Measurements from ENCODE around the gene SPEF1.
"Not testable (repeated sequence)": the region's sequence is repeated elsewhere in the genome, so short reads cannot be mapped to it uniquely, and the experiment has no call there.

The SPEF1 gene

GRCh38 chr20:3800878-3801260 lies 19.6 kb upstream of the SPEF1 start:
- Mint-ChIP-seq H3K4me3 (no peak overlapping the region), H3K27ac (no peak overlapping the region), H3K4me1 (ENCODE audit: low read depth) (peaks cover 62% of the 10 kb centered on the region), H3K36me3 (ENCODE audit: low read depth) (peaks cover 76% of the 10 kb centered on the region), H3K9me3 (no peaks in the 10 kb centered on the region), H3K27me3 (ENCODE audit: low read depth) (no peaks in the 10 kb centered on the region)

GRCh38 chr20:3800256-3800877 lies 19.1 kb upstream of the SPEF1 start:
- Mint-ChIP-seq H3K4me3 (peak overlapping the region; percentile 63), H3K9me3 (no peaks in the 10 kb centered on the region), H3K27me3 (ENCODE audit: low read depth) (no peaks in the 10 kb centered on the region), H3K36me3 (ENCODE audit: low read depth) (peaks cover 71% of the 10 kb centered on the region), H3K27ac (peak overlapping the region; percentile 69), H3K4me1 (ENCODE audit: low read depth) (peaks cover 60% of the 10 kb centered on the region)

GRCh38 chr20:3798908-3799248 lies 17.6 kb upstream of the SPEF1 start:
- Mint-ChIP-seq H3K4me3 (peak overlapping the region; percentile 98), H3K9me3 (no peaks in the 10 kb centered on the region), H3K27me3 (ENCODE audit: low read depth) (no peaks in the 10 kb centered on the region), H3K27ac (peak overlapping the region; percentile 92), H3K36me3 (ENCODE audit: low read depth) (peaks cover 62% of the 10 kb centered on the region), H3K4me1 (ENCODE audit: low read depth) (peaks cover 55% of the 10 kb centered on the region)

GRCh38 chr20:3798373-3798768 lies 17.1 kb upstream of the SPEF1 start:
- Mint-ChIP-seq H3K27ac (peak overlapping the region; percentile 92), H3K36me3 (ENCODE audit: low read depth) (peaks cover 57% of the 10 kb centered on the region), H3K9me3 (no peaks in the 10 kb centered on the region), H3K27me3 (ENCODE audit: low read depth) (no peaks in the 10 kb centered on the region), H3K4me1 (ENCODE audit: low read depth) (peaks cover 51% of the 10 kb centered on the region), H3K4me3 (peak overlapping the region; percentile 98)

GRCh38 chr20:3797592-3798372 lies 16.5 kb upstream of the SPEF1 start:
- Mint-ChIP-seq H3K9me3 (no peaks in the 10 kb centered on the region), H3K4me3 (peak overlapping the region; percentile 98), H3K27ac (peak overlapping the region; percentile 92), H3K27me3 (ENCODE audit: low read depth) (no peaks in the 10 kb centered on the region), H3K4me1 (ENCODE audit: low read depth) (peaks cover 48% of the 10 kb centered on the region), H3K36me3 (ENCODE audit: low read depth) (peaks cover 52% of the 10 kb centered on the region)

- H3K27me3 Mint-ChIP-seq (ENCODE audit: low read depth), result no peaks in the 10 kb centered on the region
- H3K4me1 Mint-ChIP-seq (ENCODE audit: low read depth), result peaks cover 45% of the 10 kb centered on the region
These were observed 15.9 kb upstream of the SPEF1 start for GRCh38 chr20:3797226-3797545.

GRCh38 chr20:3796477-3797225 lies 15.4 kb upstream of the SPEF1 start:
- Mint-ChIP-seq H3K4me1 (ENCODE audit: low read depth) (peaks cover 45% of the 10 kb centered on the region), H3K27ac (peak overlapping the region; percentile 92), H3K9me3 (no peaks in the 10 kb centered on the region), H3K27me3 (ENCODE audit: low read depth) (no peaks in the 10 kb centered on the region), H3K36me3 (ENCODE audit: low read depth) (peaks cover 42% of the 10 kb centered on the region), H3K4me3 (peak overlapping the region; percentile 98)

More at GRCh38 chr20:3797226-3797545, 15.9 kb upstream of the SPEF1 start:
- no peaks in the 10 kb centered on the region for H3K9me3 Mint-ChIP-seq
- H3K36me3 Mint-ChIP-seq (ENCODE audit: low read depth), result peaks cover 46% of the 10 kb centered on the region
- peak overlapping the region; percentile 92 for H3K27ac Mint-ChIP-seq
- H3K4me3 Mint-ChIP-seq, result peak overlapping the region; percentile 98

- Mint-ChIP-seq H3K36me3 (ENCODE audit: low read depth) (peaks cover 35% of the 10 kb centered on the region), H3K4me1 (ENCODE audit: low read depth) (peaks cover 38% of the 10 kb centered on the region), H3K27me3 (ENCODE audit: low read depth) (no peaks in the 10 kb centered on the region), H3K9me3 (no peaks in the 10 kb centered on the region), H3K4me3 (peak within 1 kb of the TSS; percentile 98), H3K27ac (peak within 1 kb of the TSS; percentile 95)
These were observed 14.5 kb upstream of the SPEF1 start, which contains the start of gene CDC25B for GRCh38 chr20:3795511-3796468. Gene CDC25B (plus strand): TSS chr20:3796310. CDS start chr20:3796532, 222 bp downstream.

- H3K27ac Mint-ChIP-seq, result peak overlapping the region; percentile 95
- no peaks in the 10 kb centered on the region for H3K27me3 Mint-ChIP-seq (ENCODE audit: low read depth)
- H3K9me3 Mint-ChIP-seq, result no peaks in the 10 kb centered on the region
- peak overlapping the region; percentile 90 for H3K4me3 Mint-ChIP-seq
- peaks cover 30% of the 10 kb centered on the region for H3K36me3 Mint-ChIP-seq (ENCODE audit: low read depth)
- H3K4me1 Mint-ChIP-seq (ENCODE audit: low read depth), result peaks cover 33% of the 10 kb centered on the region
These were observed 13.6 kb upstream of the SPEF1 start for GRCh38 chr20:3794701-3795420.

GRCh38 chr20:3794168-3794567 lies 12.9 kb upstream of the SPEF1 start:
- not testable (repeated sequence) for H3K9me3 Mint-ChIP-seq; H3K27ac Mint-ChIP-seq; H3K27me3 Mint-ChIP-seq (ENCODE audit: low read depth); H3K4me3 Mint-ChIP-seq
- peaks cover 27% of the 10 kb centered on the region for H3K36me3 Mint-ChIP-seq (ENCODE audit: low read depth)
- H3K4me1 Mint-ChIP-seq (ENCODE audit: low read depth), result peaks cover 27% of the 10 kb centered on the region

GRCh38 chr20:3789201-3789600 lies 8.0 kb upstream of the SPEF1 start:
- H3K9me3 Mint-ChIP-seq; H3K36me3 Mint-ChIP-seq (ENCODE audit: low read depth); H3K27me3 Mint-ChIP-seq (ENCODE audit: low read depth): not testable (repeated sequence)
- peak overlapping the region; percentile 32 for H3K4me3 Mint-ChIP-seq
- peak overlapping the region; percentile 23 for H3K27ac Mint-ChIP-seq
- peaks cover 25% of the 10 kb centered on the region for H3K4me1 Mint-ChIP-seq (ENCODE audit: low read depth)

GRCh38 chr20:3788685-3789155 lies 7.5 kb upstream of the SPEF1 start:
- H3K4me1 Mint-ChIP-seq (ENCODE audit: low read depth), result peaks cover 24% of the 10 kb centered on the region
- H3K27me3 Mint-ChIP-seq (ENCODE audit: low read depth), result no peaks in the 10 kb centered on the region
- H3K4me3 Mint-ChIP-seq, result peak overlapping the region; percentile 66
- peak overlapping the region; percentile 23 for H3K27ac Mint-ChIP-seq
- peaks cover 8% of the 10 kb centered on the region for H3K36me3 Mint-ChIP-seq (ENCODE audit: low read depth)
- H3K9me3 Mint-ChIP-seq, result no peaks in the 10 kb centered on the region

GRCh38 chr20:3787324-3788014 lies 6.2 kb upstream of the SPEF1 start:
- no peaks in the 10 kb centered on the region for H3K9me3 Mint-ChIP-seq
- H3K27me3 Mint-ChIP-seq (ENCODE audit: low read depth), result no peaks in the 10 kb centered on the region
- peaks cover 28% of the 10 kb centered on the region for H3K4me1 Mint-ChIP-seq (ENCODE audit: low read depth)
- no peak overlapping the region for H3K27ac Mint-ChIP-seq
- peaks cover 8% of the 10 kb centered on the region for H3K36me3 Mint-ChIP-seq (ENCODE audit: low read depth)
- H3K4me3 Mint-ChIP-seq, result peak overlapping the region; percentile 53

Data from T-helper 1 cell treated with Interleukin-12 subunit alpha and Interleukin-12 subunit beta and Interleukin-4 antibody, amounts not matched to agents 30 μg/mL and 1 μg/mL, for 36 hours (primary cell).